ENCODE data around the gene TST. TPM values are rescaled to one million over a fixed set of nuclear protein-coding genes. Genes with fewer than 3 reads are reported as not detected.

TST gene
- polyA plus RNA-seq, 2 of the 4 experiments (the other 2 are of a cell fraction), result 43.2 to 50.1 TPM

GRCh38 chr22:37050913-37051312 lies 31.7 kb upstream of the TST start:
- peak overlapping the region; percentile 90 for H3K4me2 ChIP-seq
- peak overlapping the region; percentile 89; the same call in 2 of the 3 replicates for H3K4me3 ChIP-seq
- peak overlapping the region; percentile 86 to 96 for H3K27ac ChIP-seq
- ChIA-PET POLR2A (interaction anchor here (0.8 to 1.5 kb wide), 3 partner anchors 19 to 149 kb away, joined by 3 to 6 read pairs (median 3); no protein-coding TSS in a partner anchor), CTCF (interaction anchor here (0.5 to 1.2 kb wide), 3 partner anchors 29 to 147 kb away, joined by 3 to 4 read pairs (median 3); no protein-coding TSS in a partner anchor)
- ATAC-seq (no peak), FAIRE-seq (no peak), DNase-seq (ENCODE audit: low read depth in 1 of 2, low spot score in 1 of 2) (no peak)
- H3K4me1 ChIP-seq, result peaks cover 19% of the 10 kb centered on the region
- no peaks in the 10 kb centered on the region for H3K9me3 ChIP-seq
- TF ChIP-seq, protein P1, sequence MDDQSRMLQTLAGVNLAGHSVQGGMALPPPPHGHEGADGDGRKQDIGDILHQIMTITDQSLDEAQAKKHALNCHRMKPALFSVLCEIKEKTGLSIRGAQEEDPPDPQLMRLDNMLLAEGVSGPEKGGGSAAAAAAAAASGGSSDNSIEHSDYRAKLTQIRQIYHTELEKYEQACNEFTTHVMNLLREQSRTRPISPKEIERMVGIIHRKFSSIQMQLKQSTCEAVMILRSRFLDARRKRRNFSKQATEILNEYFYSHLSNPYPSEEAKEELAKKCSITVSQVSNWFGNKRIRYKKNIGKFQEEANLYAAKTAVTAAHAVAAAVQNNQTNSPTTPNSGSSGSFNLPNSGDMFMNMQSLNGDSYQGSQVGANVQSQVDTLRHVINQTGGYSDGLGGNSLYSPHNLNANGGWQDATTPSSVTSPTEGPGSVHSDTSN (IDR thresholded peaks at IDR 0.05), result no peak
- no peak for TF ChIP-seq CEBPB (IDR thresholded peaks at IDR 0.05)
- no peak for TF ChIP-seq GATA3 (IDR thresholded peaks at IDR 0.05; ENCODE audit: borderline replicate concordance)
- TF ChIP-seq RFX5 (IDR thresholded peaks at IDR 0.05), result no peak
- TF ChIP-seq REST (IDR thresholded peaks at IDR 0.05), result no peak
- TF ChIP-seq HOXB13 (CRISPR knock-in tag; IDR thresholded peaks at IDR 0.05; ENCODE audit: low read depth), result no peak
- no peak for TF ChIP-seq EP300 (IDR thresholded peaks at IDR 0.05)
- no peak for TF ChIP-seq RCOR1 (IDR thresholded peaks at IDR 0.05; ENCODE audit: low read depth, low read length)
- TF ChIP-seq KDM1A (IDR thresholded peaks at IDR 0.05; ENCODE audit: low read depth), result no peak
- TF ChIP-seq NR3C1 (IDR thresholded peaks at IDR 0.05), result no peak
- TF ChIP-seq MAFK (IDR thresholded peaks at IDR 0.05; ENCODE audit: partially characterized antibody), result no peak
- TF ChIP-seq NPAS2 (CRISPR knock-in tag; IDR thresholded peaks at IDR 0.05; ENCODE audit: borderline replicate concordance), result no peak
- no peak for TF ChIP-seq HOXA7 (CRISPR knock-in tag; IDR thresholded peaks at IDR 0.05)
- TF ChIP-seq HDAC2 (IDR thresholded peaks at IDR 0.05), result no peak
- no peak for TF ChIP-seq FOXS1 (CRISPR knock-in tag; IDR thresholded peaks at IDR 0.05)
- no peak for TF ChIP-seq JUNB (IDR thresholded peaks at IDR 0.05)
- no peak for TF ChIP-seq ZC3H11A (IDR thresholded peaks at IDR 0.05)
- no peak for TF ChIP-seq CBX8 (IDR thresholded peaks at IDR 0.05)
- TF ChIP-seq FOSB (CRISPR knock-in tag; IDR thresholded peaks at IDR 0.05), result no peak
- 99% methylated on average over 6 of the region's 6 CpGs for WGBS (ENCODE audit: missing lambda C conversion rate)

- H3K9me3 ChIP-seq, result no peaks in the 10 kb centered on the region
- DNase-seq (ENCODE audit: low read depth in 1 of 2, low spot score in 1 of 2), result no peak
- CTCF ChIA-PET, result no interaction called here
- WGBS (ENCODE audit: missing lambda C conversion rate), result 88% methylated on average over 2 of the region's 2 CpGs
- peaks cover 33% of the 10 kb centered on the region for H3K4me1 ChIP-seq
- ATAC-seq, result no peak
- H3K27ac ChIP-seq, result no peak overlapping the region
- FAIRE-seq, result no peak
- no peak overlapping the region for H3K4me3 ChIP-seq
- H3K4me2 ChIP-seq, result no peak overlapping the region
- TF ChIP-seq, protein P1 (IDR thresholded peaks at IDR 0.05), result no peak
- no peak for TF ChIP-seq MYC (IDR thresholded peaks at IDR 0.05; ENCODE audit: borderline replicate concordance, low read length)
- POLR2A ChIA-PET, result no interaction called here
Observed at GRCh38 chr22:37049224-37049623, 30.0 kb upstream of the TST start.
